ENCODE data around the gene RPL36.

RPL36 gene

GRCh38 chr19:5738423-5738822 is 48.3 kb downstream of the RPL36 start:
- H4K5ac ChIP-seq (ENCODE audit: low read length) = no peak overlapping the region
- H3K27ac ChIP-seq (ENCODE audit: low read depth, low read length) = no peak overlapping the region
- H2AK5ac ChIP-seq (ENCODE audit: low read length) = no peak overlapping the region
- H3K23ac ChIP-seq (ENCODE audit: low read length) = no peak overlapping the region
- DNase-seq = no peak
- H2BK120ac ChIP-seq (ENCODE audit: low read depth, low read length) = no peak overlapping the region
- H3K79me2 ChIP-seq (ENCODE audit: control insufficient read depth, insufficient read depth, low read length) = no peaks in the 10 kb centered on the region
- no peak overlapping the region for H3K18ac ChIP-seq (ENCODE audit: low read length)
- no peak overlapping the region for H2BK15ac ChIP-seq (replicated peaks; ENCODE audit: low read depth)
- no peak overlapping the region for H3K4me3 ChIP-seq (ENCODE audit: low read length)
- no peak overlapping the region for H3K4ac ChIP-seq (ENCODE audit: low read depth, low read length)
- H2BK5ac ChIP-seq (ENCODE audit: low read length) = no peak overlapping the region
- no CpG with 5 or more reads among the region's 8 CpGs for WGBS (ENCODE audit: extremely low coverage, insufficient coverage, low lambda C conversion rate)
- no peaks in the 10 kb centered on the region for H3K27me3 ChIP-seq (ENCODE audit: insufficient read depth, low read length, poor library complexity)
- H3K36me3 ChIP-seq (ENCODE audit: control insufficient read depth, insufficient read depth, low read length) = no peaks in the 10 kb centered on the region
- H4K8ac ChIP-seq (ENCODE audit: low read depth, low read length) = no peak overlapping the region
- H3K9ac ChIP-seq (ENCODE audit: low read length) = no peak overlapping the region
- H3K56ac ChIP-seq (ENCODE audit: low read length) = no peak overlapping the region
- H3K79me1 ChIP-seq (ENCODE audit: low read length) = no peaks in the 10 kb centered on the region
- no peaks in the 10 kb centered on the region for H3K4me1 ChIP-seq (ENCODE audit: control insufficient read depth, low read depth, low read length)
- H3K4me2 ChIP-seq (ENCODE audit: low read length) = no peak overlapping the region

Data from mesendoderm (in vitro differentiated cells).